B cell (primary cell): ENCODE results near the gene MYL6B. TPM values are rescaled to one million over a fixed set of nuclear protein-coding genes. Genes with fewer than 3 reads are reported as not detected.

Experiments used
- ATAC-seq: fragments of 200-7000 bp; cut with Tn5 transposase; one replicate; pipeline ENCODE4 v1.10.0; 2021; ENCODE audit warnings: low read depth, mild to moderate bottlenecking, moderate number of reproducible peaks, moderate library complexity
- CTCF ChIA-PET: fragments of 350-600 bp; sonication (Branson Sonifier 250); formaldehyde crosslinking; loops from one replicate; lab custom pipeline; 2021; ENCODE audit warnings: antibody characterized with exemption, inconsistent platforms; lab: Charles Lee
- POLR2A ChIA-PET: fragments of 350-600 bp; sonication (Branson Sonifier 250); formaldehyde crosslinking; loops from one replicate; lab custom pipeline; 2021; ENCODE audit warnings: antibody characterized with exemption; lab: Charles Lee
- DNase-seq: peaks from one replicate; pipeline ENCODE4 v3.0.0; 2013
- H2AFZ ChIP-seq: 2 replicates; pipeline ENCODE4 v1.6.1; 2012; ENCODE audit warnings: mild to moderate bottlenecking, low read depth, low read length; ENCODE audit not compliant: insufficient read depth, poor library complexity, severe bottlenecking
- H3K27ac ChIP-seq, 2 donors: 1 replicate in 1 of 2; 2 replicates in 1 of 2; pipeline ENCODE4 v1.5.1; 2012 to 2013; ENCODE audit warnings: low read length in 2 of 2, mild to moderate bottlenecking in 2 of 2, moderate library complexity in 1 of 2
- H3K27me3 ChIP-seq, 4 experiments: fragments of 200-600 bp in 1 of 4; sonication (generic) in 1 of 4; replicated peaks in 1 of 4; 1 replicate in 2 of 4; 2 replicates in 2 of 4; pipeline versions ENCODE4 v1.6.1 to v1.7.0; 2013 to 2016; ENCODE audit warnings: low read length in 3 of 4, mild to moderate bottlenecking in 2 of 4, mixed read lengths in 1 of 4, moderate library complexity in 1 of 4; ENCODE audit not compliant: insufficient read depth in 4 of 4, control insufficient read depth in 3 of 4; ENCODE audit errors: control extremely low read depth in 1 of 4
- H3K36me3 ChIP-seq, 2 experiments: replicated peaks in 1 of 2; 1 replicate in 1 of 2; 2 replicates in 1 of 2; pipeline versions ENCODE4 v1.6.1 to v1.7.1; 2013; ENCODE audit warnings: low read length in 1 of 2; ENCODE audit not compliant: insufficient read depth in 2 of 2, control insufficient read depth in 1 of 2; ENCODE audit errors: control extremely low read depth in 1 of 2, extremely low read depth in 1 of 2
- H3K4me1 ChIP-seq, 2 donors: fragments of 200-600 bp in 1 of 2; sonication (generic) in 1 of 2; 1 replicate in 1 of 2; 2 replicates in 1 of 2; pipeline versions ENCODE4 v1.5.1 to v1.6.1; 2013 to 2017; ENCODE audit warnings: low read length in 2 of 2; ENCODE audit not compliant: control insufficient read depth in 2 of 2, insufficient read depth in 2 of 2
- H3K4me2 ChIP-seq: replicated peaks from 2 replicates; pipeline ENCODE3; 2012; ENCODE audit warnings: mild to moderate bottlenecking, low read depth, low read length; ENCODE audit not compliant: poor library complexity, severe bottlenecking
- H3K4me3 ChIP-seq, 5 experiments: fragments of 200-600 bp in 1 of 5; sonication (generic) in 1 of 5; 1 replicate in 3 of 5; 2 replicates in 2 of 5; pipeline versions ENCODE4 v1.5.1 to v1.7.0; 2011 to 2016; ENCODE audit warnings: low read length in 4 of 5, mild to moderate bottlenecking in 4 of 5, low read depth in 2 of 5, control low read depth in 1 of 5, moderate library complexity in 1 of 5; ENCODE audit not compliant: insufficient read depth in 1 of 5; ENCODE audit errors: control extremely low read depth in 1 of 5, extremely low read depth in 1 of 5
- H3K79me2 ChIP-seq: fragments of 200-600 bp; sonication (generic); one replicate; pipeline ENCODE4 v1.6.0; 2016; ENCODE audit warnings: low read length; ENCODE audit not compliant: control insufficient read depth, insufficient read depth
- H3K9ac ChIP-seq: fragments of 200-600 bp; sonication (generic); 2 replicates; pipeline ENCODE4 v1.6.1; 2017; ENCODE audit warnings: mild to moderate bottlenecking, low read length, moderate library complexity
- H3K9me3 ChIP-seq, 3 donors: one replicate each; pipeline versions ENCODE4 v1.6.1 to v1.7.1; 2013; ENCODE audit warnings: low read length in 2 of 3; ENCODE audit not compliant: control insufficient read depth in 2 of 3, insufficient read depth in 1 of 3; ENCODE audit errors: control extremely low read depth in 1 of 3
- H4K20me1 ChIP-seq: 2 replicates; pipeline ENCODE4 v1.6.0; 2012; ENCODE audit warnings: mild to moderate bottlenecking, low read length; ENCODE audit not compliant: insufficient read depth, control insufficient read depth, poor library complexity, severe bottlenecking
- H3K27ac Mint-ChIP-seq: one replicate; pipeline ENCODE4 v1.8.0; 2021; ENCODE audit warnings: mixed read lengths
- H3K27me3 Mint-ChIP-seq: one replicate; pipeline ENCODE4 v1.8.0; 2021; ENCODE audit warnings: mixed read lengths
- H3K4me1 Mint-ChIP-seq: one replicate; pipeline ENCODE4 v1.8.0; 2021; ENCODE audit warnings: mixed read lengths
- H3K4me3 Mint-ChIP-seq: one replicate; pipeline ENCODE4 v1.8.0; 2021; ENCODE audit warnings: mixed read lengths
- H3K9me3 Mint-ChIP-seq: one replicate; pipeline ENCODE4 v1.8.0; 2022; ENCODE audit warnings: mixed read lengths; ENCODE audit not compliant: insufficient read depth
- CTCF ChIP-seq: fragments of 200-600 bp; IDR thresholded peaks from one replicate; pipeline ENCODE4 v1.8.0; 2022; ENCODE audit warnings: antibody characterized with exemption, mild to moderate bottlenecking
- EZH2 ChIP-seq: IDR thresholded peaks from 2 replicates; pipeline ENCODE4 v1.6.1; 2012; ENCODE audit warnings: borderline replicate concordance, low read depth, mild to moderate bottlenecking, moderate library complexity, low read length; ENCODE audit not compliant: insufficient read depth, poor library complexity, severe bottlenecking
- WGBS: methylation state at CpG from one replicate; pipeline ENCODE4 v1.1.5; 2013; ENCODE audit warnings: missing lambda C conversion rate; ENCODE audit not compliant: insufficient coverage; 5-methylcytosine and 5-hydroxymethylcytosine counted together
- intact Hi-C: fragments of 100-400 bp; cut with micrococcal nuclease; formaldehyde crosslinking; loops from one replicate; pipeline ENCODE4 v1.10.0; 2022
- polyA plus RNA-seq: library from polyadenylated mRNA; depleted of rRNA; stranded (reverse); fragments of >200 nt; gene quantifications from 2 replicates; pipeline ENCODE4 v1.2.3, GENCODE V29; 2012
- total RNA-seq, 2 donors: library from RNA; stranded (reverse); fragments of 120-200 nt in 1 of 2; gene quantifications; 1 replicate in 1 of 2; 2 replicates in 1 of 2; pipeline versions ENCODE4 v1.2.3 to v1.2.4, GENCODE V29; 2013 to 2022

The MYL6B gene
- total and polyA plus RNA-seq, 2 donors (not counting 1 experiment from before 2014, with no cell fraction given): 25.7 to 27.8 TPM

GRCh38 chr12:56190695-56191155, 38.3 kb downstream of the MYL6B start:
- WGBS: 23% methylated on average over 1 of the region's 9 CpGs
- POLR2A ChIA-PET: interaction anchor here (0.7 to 3.2 kb wide), 4 partner anchors 31 to 259 kb away, joined by 4 to 35 read pairs (median 6); partner anchors contain the start of genes ESYT1 and RNF41
- H3K4me3 Mint-ChIP-seq: peak overlapping the region; percentile 98
- intact Hi-C loops: loop anchor here (2.0 to 5.0 kb wide), 3 partner anchors 127 to 257 kb away; partner anchors contain the start of genes CNPY2, SUOX and TIMELESS
- no peaks in the 10 kb centered on the region for H3K9me3 Mint-ChIP-seq
- H3K4me1 ChIP-seq: peaks cover 19 to 34% of the 10 kb centered on the region in 2 donors
- H2AFZ ChIP-seq: no peak overlapping the region
- CTCF ChIA-PET: interaction anchor here (0.7 to 6.7 kb wide), 13 partner anchors 11 to 496 kb away, joined by 3 to 247 read pairs (median 8); partner anchors contain the start of genes ANKRD52, ESYT1, MYL6B and NABP2
- H3K4me3 ChIP-seq: peak overlapping the region in 4 of 5 experiments; percentile 80 to 89 (median 86)
- no peaks in the 10 kb centered on the region for H3K27me3 ChIP-seq
- peak overlapping the region; percentile 97 for H3K27ac Mint-ChIP-seq
- H3K4me1 Mint-ChIP-seq: peaks cover 49% of the 10 kb centered on the region
- peak overlapping the region; percentile 92 for H3K9ac ChIP-seq
- H3K27me3 Mint-ChIP-seq: no peaks in the 10 kb centered on the region
- peaks cover 0 to 10% of the 10 kb centered on the region in 2 experiments for H3K36me3 ChIP-seq
- H4K20me1 ChIP-seq: no peaks in the 10 kb centered on the region
- H3K9me3 ChIP-seq: no peaks in the 10 kb centered on the region
- H3K79me2 ChIP-seq: peaks cover 29% of the 10 kb centered on the region
- H3K4me2 ChIP-seq: peak overlapping the region; percentile 99
- no peak for ATAC-seq
- peak; percentile 26 for DNase-seq
- peak overlapping the region; percentile 75 to 86 for H3K27ac ChIP-seq
- TF ChIP-seq CTCF (no peak), EZH2 (no peak)

DNA sequence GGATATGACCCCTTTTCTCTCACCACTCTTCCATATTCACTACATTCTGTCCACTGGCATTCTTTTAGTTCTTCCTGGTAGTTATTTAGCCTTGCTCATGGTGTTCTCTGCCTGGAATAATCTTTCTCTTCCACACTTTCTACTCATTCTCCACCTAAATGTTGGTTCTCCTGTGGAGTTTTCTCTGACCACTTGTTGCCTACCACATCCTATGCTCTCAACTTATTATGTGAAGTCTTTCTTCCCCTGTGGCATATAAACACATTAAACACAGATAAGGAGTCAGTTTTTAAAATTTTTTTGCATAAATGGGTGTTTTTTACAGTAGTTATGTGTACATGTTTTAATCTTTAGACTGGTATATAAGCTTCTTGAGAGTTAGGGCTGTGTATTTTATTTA, 40.2 kb downstream of the MYL6B start:
- TF ChIP-seq EZH2 (no peak), CTCF (no peak)
- Histone ChIP-seq H4K20me1 (no peaks in the 10 kb centered on the region), H3K36me3 (no peaks in the 10 kb centered on the region), H3K79me2 (peaks cover 16% of the 10 kb centered on the region), H3K9me3 (no peaks in the 10 kb centered on the region), H3K9ac (no peak overlapping the region), H3K4me3 (no peak overlapping the region), H2AFZ (peak overlapping the region; percentile 4), H3K4me2 (no peak overlapping the region), H3K27me3 (no peaks in the 10 kb centered on the region), H3K4me1 (peaks cover 15 to 28% of the 10 kb centered on the region in 2 donors), H3K27ac (no peak overlapping the region)
- intact Hi-C loops: loop anchor here (2.0 to 5.0 kb wide), 5 partner anchors 16 to 308 kb away; partner anchors contain the start of genes CNPY2, COQ10A and TIMELESS
- no peak for DNase-seq
- H3K4me3 Mint-ChIP-seq: peak overlapping the region; percentile 27
- H3K4me1 Mint-ChIP-seq: peaks cover 39% of the 10 kb centered on the region
- CTCF ChIA-PET: interaction anchor here (0.8 to 6.7 kb wide), 17 partner anchors 9 to 454 kb away, joined by 3 to 247 read pairs (median 6); partner anchors contain the start of genes ANKRD52, ESYT1, NABP2 and RNF41
- POLR2A ChIA-PET: interaction anchor here (0.8 to 1.2 kb wide), 2 partner anchors 15 to 29 kb away, joined by 3 to 6 read pairs; partner anchors contain the start of gene RNF41
- no peak overlapping the region for H3K27ac Mint-ChIP-seq
- no peaks in the 10 kb centered on the region for H3K27me3 Mint-ChIP-seq
- ATAC-seq: no peak
- H3K9me3 Mint-ChIP-seq: no peaks in the 10 kb centered on the region
